NCI-H2196 treated with DMSO at 0.1 percent for 48 hours (cell line): ENCODE measurements around the gene KPNB1.
A peak's percentile ranks its signal among the peaks of the same experiment; 100 is the strongest.

Experiments
- DNase-seq: peaks from one replicate; lab custom pipeline; 2025; ENCODE audit not compliant: unreplicated experiment; lab: John Stamatoyannopoulos, UW

The KPNB1 gene

DNA sequence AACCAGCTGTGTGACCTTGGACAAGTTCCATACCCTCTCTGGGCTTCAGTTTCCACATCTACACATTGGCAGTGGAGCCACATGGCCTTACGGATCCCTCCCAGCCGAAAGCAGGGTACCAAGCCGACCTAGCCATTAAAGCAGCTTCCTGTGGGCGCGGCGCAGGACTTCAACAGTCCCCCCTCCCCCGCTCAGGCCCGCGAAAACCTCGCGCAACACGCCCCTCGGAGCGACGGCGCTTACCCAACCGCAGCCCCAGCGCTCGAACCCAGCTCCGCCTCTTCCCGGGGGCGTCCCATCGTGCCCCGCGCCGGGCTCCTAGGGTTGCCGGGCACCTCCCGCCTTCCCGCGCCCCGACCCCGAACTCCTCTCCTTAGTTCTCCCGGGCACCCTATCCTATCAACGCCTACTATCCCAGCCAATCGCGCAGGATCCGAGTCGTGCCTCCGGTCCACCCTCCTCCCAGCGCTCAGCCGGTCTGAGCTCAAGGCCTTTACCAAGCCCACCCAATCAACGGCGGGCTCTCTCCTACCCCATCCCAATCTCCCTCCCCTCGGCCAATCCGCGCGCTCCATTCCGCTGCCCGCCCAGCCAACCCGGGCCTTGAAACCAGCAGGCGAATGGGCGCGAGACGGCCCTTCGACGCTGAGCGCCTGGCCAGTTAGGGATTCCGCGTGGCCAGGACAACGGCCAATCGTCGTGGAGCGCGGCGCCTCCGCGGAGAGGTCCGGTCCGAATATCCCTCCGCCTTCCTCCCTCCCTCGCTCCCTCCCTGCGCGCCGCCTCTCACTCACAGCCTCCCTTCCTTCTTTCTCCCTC is at the start of gene KPNB1:
TSS of gene KPNB1 (plus strand) at position 767 of the 819 bp plus-strand sequence. CDS start 326 bp downstream, outside the sequence.
- peak; percentile 100 for DNase-seq

GRCh38 chr17:47603830-47604597 is 45.7 kb upstream of the KPNB1 start:
- DNase-seq: no peak

GRCh38 chr17:47604598-47604927 is 45.2 kb upstream of the KPNB1 start:
- no peak for DNase-seq

DNA sequence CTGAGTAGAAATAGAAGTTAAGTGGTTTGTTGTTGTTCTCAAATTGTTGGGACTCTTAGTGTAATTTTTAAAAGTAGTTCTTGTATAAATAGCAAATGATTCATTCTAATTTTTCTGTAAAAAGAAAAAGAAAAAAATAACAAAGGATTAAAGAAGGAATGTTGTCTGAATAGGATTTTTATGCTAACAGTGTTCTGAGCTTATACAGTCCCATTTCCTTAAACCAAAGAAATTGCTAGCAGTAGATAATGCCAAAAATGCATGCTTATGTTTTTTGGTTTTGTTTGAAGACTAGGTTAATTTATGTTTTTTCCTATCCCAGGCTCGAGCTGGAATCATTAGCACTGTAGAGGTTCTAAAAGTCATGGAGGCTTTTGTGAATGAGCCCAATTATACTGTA is 44.7 kb upstream of the KPNB1 start:
- no peak for DNase-seq

GRCh38 chr17:47607481-47607880 is 42.2 kb upstream of the KPNB1 start:
- DNase-seq: no peak

GRCh38 chr17:47611372-47612350 is 38.1 kb upstream of the KPNB1 start:
- DNase-seq: no peak

- DNase-seq: no peak
These were observed 33.8 kb upstream of the KPNB1 start for GRCh38 chr17:47615766-47616424.

GRCh38 chr17:47618410-47618809 is 31.3 kb upstream of the KPNB1 start:
- DNase-seq: no peak

- DNase-seq: no peak
These were observed 29.0 kb upstream of the KPNB1 start for GRCh38 chr17:47620503-47621245.

DNA sequence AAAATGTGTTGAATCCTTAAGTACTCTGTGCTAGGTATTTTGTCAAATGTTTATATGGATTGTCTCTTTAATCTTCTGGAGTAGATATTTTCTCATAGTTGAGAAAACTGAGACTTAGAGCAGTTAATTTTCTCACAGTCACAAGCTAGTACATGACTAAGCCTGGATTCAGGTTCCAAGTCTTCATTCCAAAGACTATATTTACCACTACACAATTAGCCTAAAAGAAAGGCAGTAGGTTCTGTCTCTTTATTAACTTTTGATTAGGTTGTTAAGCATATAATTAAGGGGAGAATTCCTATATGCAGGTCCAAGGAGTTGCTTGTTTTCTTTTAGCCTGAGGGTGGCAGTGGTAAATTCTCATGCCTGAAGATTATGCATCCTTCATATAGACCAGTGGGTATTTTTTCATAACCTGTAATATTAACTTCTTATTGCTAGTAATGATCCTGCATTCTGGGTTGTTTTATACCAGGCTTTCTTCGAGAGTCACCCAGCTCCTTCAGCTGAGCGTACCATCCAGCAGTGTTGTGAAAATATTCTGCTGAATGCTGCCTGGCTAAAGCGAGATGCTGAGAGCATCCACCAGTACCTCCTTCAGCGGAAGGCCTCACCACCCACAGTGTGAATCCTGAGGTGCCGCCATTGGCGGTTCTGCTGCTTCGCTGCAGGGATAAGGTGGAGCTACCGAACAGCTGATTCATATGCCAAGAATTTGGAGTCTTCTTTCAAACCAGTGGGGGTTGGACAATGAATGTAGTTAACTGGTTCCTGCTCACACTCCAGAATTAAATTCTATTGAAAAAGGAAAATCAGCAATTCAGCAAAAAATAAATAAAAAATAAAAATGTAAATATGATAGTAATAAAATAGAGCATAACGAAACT is 28.2 kb upstream of the KPNB1 start:
- peak; percentile 37 for DNase-seq

GRCh38 chr17:47622180-47622549 is 27.6 kb upstream of the KPNB1 start:
- no peak for DNase-seq

GRCh38 chr17:47624727-47625068 is 25.0 kb upstream of the KPNB1 start:
- DNase-seq: no peak

DNA sequence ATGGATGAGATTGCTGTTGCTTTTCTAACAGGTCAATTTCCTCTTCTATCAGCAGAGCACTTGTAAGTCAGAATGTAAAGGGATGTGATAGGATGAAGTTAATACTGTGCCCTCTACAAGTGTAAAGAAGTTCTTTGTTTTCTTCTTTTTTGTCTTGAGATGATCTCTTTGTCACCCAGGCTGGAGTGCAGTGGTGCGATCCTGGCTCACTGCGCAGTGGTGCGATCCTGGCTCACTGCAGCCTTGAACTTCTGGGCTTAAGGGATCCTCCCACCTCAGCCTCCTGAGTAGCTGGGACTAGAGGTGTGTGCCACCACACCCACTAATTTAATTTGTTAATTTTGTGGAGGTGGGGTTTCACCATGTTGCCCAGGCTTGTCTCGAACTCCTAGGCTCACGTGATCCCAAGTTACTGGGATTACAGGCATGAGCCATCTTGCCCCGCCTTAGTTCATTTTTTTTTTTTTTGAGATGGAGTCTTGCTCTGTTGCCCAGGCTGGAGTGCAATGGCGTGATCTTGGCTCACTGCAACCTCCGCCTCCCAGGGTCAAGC is 21.6 kb upstream of the KPNB1 start:
- no peak for DNase-seq

- DNase-seq: no peak
These were observed 19.9 kb upstream of the KPNB1 start for GRCh38 chr17:47629826-47630225.

DNA sequence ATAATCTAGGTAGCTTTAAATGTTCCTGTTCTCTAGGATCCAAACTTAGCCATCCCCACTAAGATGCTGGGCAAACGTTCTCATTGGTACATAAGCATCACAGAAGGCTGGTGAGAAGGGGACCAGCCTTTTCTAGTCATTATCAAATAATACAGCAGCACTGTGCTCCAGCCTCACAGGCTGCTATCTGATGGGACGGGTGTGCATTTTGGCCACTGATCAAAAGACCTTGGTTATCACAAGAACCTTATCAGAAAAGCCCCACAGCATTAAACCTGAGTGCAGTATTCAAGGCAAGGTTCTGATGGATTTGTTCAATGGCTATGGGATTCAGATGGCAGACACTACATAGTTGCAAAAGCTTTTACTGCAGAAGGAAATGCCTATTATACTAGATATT is 19.1 kb upstream of the KPNB1 start:
- no peak for DNase-seq

GRCh38 chr17:47632991-47633390 is 16.7 kb upstream of the KPNB1 start:
- no peak for DNase-seq

DNA sequence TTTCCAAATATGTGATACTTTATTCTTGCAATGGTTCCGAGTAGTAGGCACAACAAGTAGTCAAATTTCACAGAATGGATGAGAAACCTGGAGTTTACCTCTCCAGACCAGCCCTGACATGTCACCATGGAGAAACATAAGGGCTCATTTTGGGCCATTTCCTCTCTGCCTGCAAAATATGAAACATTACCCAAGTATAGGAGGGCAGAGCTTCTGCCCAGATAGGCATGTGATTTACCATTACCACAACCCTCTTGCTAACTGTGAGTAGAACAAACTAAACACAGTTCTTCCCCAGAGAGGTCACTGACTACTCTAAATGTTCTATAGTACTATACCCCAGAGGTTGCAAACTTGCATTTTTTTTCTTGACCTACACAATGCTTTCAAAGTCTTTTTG is 15.7 kb upstream of the KPNB1 start:
- no peak for DNase-seq

DNA sequence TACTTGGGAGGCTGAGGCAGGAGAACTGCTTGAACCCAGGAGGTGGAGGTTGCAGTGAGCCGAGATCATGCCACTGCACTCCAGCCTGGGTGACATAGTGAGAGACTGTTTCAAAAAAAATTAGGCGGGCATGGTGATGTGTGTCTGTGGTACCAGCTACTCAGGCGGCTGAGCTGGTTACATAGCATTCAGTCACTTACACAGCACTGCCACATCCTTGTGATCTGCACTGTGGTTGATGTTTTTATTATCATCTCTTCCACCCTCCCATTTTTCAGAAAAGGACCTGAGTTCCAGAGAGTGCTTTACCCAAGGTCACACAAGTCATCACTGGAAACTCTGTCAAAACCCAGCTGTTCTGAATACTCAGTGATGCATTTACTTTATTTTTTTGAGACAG is 14.8 kb upstream of the KPNB1 start:
- DNase-seq: no peak

DNA sequence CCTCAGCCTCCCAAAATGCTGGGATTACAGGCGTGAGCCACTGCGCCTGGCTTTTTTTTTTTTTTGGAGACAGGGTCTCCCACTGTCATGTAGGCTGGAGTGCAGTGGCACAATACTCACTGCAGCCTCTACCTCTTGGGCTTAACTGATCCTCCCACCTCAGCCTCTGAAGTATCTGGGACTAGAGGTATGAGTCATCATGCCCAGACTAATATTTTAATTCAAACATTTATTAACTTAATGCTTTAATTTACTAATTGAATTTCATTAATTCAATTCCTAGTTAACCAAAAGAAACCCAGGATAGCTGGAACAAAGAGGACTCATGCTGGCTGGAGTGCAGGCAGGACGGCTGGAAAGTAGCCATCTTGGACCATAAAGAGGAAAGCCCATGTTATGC is 14.0 kb upstream of the KPNB1 start:
- DNase-seq: no peak
